NCI-H1417 (cell line): ENCODE data around the gene NDUFAF5.

Source experiments
- DNase-seq, 3 experiments: peaks; one replicate each; lab custom pipeline; 2025; lab: John Stamatoyannopoulos, UW

NDUFAF5 gene

DNA sequence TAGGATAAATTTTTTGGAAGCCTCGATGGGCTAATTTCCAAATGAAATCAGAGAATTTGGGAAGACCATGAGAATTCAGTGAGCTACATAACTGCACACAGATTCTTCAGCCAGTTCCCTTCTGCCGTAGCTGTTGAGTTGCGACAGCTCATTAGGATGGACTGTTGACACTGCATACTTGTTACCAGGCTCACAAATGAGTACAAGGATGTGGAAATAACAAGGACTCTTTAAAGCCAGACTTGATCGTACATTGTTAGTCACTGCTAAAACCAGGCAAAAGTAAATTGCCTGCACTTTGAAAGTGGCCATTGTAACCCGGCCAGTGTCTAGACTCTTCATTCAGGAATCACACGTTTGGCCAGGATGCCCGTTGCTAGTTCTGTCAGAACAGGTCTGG is 37.0 kb downstream of the NDUFAF5 start:
- peak in 1 of 3 experiments; percentile 14 for DNase-seq

DNA sequence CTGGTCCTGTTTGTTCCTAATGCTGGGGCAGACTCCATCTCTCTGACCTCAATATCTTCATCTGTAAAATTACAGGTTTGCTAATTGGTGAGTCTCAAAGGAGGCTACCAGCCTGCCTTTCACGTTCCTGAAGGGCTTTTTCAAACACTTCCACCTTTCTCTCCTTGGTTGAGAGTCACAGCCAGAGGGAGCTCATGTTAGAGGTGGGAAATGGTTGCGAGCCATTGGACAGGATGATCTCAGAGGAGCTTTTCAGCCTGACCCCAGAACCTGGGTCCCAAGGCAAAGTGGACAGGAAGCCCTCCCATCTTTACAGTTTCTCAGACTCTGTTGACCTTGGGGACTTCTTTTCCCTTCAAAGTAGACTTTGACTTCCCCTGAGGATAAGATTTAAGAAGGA is 37.6 kb downstream of the NDUFAF5 start:
- no peak for DNase-seq

DNA sequence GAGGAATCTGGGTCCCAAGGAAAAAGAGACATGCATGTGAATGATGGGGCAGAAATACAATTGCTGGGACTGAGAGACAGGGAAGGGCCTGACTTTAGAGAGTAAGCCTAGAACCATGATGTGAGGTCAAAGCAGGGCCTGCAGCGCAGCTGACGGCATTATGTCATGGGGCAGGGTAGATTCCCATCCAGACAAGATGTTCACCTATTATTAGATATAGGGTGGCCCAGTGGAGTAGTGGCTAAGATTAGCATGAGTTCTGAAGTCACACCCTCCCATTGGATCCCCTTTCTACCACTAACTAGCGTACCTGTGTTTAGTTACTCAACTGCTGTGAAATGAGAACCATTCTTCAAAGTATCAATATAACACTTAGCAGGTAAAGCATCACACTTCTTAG is 39.6 kb downstream of the NDUFAF5 start:
- DNase-seq, result no peak

DNA sequence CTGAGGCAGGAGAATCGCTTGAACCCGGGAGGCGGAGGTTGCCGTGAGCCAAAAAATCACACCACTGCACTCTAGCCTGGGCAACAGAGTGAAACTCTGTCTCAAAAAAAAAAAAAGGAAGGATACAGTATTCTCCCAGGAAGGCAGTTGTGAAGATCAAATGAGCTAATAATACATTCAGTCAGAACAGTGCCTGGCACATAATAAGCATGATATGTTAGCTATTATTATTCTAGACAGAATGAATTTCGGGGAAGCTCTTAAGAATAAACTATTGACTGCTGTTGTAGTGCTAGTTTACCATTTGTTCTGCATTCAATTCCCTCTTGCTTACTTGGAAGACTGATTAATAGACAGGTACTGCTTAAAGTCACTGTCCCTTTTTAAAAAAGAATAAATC is 40.6 kb downstream of the NDUFAF5 start:
- no peak for DNase-seq

DNA sequence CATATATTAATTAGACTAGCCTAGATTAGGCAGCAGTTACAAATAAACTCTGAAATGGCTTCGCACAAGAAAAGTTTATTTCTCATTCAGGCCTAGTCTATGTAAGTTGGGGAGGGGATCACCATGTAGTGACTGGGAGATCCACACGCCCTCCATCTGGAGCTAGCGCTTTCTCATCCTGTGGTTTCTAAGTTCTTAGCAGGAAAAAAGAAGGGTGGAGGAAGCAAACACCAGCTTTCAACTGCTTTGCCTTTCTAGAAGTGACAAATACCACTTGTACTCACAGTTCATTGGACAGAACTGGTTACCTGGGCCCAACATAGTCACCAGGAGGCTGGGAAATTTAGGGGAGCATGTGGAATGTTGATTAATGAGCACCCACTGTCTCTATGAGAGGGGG is 46.6 kb downstream of the NDUFAF5 start:
- no peak for DNase-seq

DNA sequence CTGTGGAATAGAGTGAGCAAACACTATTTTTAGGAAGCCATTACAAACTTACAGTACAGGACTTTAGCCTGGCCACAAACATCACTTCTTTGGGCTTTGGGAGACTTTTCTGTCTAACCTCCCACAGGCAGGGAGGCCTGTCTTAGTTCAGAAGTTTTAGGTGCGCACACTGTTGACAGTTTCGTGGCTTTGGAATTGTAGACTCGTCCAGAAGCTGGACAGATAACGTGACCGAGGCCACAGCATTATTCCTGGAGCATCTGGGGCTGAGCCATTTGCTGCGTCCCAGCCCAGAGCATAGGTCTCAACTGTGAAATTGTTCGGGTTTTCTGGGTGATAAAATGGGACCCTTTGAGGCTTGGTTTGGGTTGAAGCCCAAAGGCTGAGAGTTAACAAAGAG is 53.8 kb downstream of the NDUFAF5 start:
- no peak for DNase-seq

DNA sequence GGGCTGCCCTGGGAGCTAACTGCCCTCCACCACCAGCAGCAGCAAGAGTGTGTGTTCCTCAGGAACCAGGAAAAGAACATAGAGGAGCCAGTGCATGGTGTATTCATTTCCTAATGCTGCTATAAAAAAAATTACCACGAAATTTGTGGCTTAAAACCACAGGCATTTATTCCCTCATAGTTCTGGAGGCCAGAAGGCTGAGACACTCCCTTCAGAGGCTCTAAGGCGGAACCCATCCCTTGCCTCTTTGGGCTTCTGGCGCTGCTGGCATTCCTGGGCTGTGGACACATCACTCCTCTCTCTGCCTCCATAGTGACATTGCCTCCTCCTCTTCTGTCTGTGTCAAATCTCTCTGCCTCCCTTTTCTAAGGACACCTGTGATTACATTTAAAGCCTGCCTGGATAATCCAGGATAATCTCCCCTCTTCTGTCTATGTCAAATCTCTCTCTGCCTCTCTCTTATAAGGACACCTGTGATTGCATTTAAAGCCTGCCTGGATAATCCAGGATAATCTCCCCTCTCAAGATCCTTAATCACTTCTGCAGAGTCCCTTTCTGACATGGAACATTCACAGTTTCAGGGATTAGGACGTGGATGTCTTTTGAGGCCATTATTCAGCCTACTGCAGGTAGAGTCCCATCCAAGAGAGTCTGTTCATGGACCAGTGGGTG is 54.7 kb downstream of the NDUFAF5 start:
- DNase-seq, result no peak

DNA sequence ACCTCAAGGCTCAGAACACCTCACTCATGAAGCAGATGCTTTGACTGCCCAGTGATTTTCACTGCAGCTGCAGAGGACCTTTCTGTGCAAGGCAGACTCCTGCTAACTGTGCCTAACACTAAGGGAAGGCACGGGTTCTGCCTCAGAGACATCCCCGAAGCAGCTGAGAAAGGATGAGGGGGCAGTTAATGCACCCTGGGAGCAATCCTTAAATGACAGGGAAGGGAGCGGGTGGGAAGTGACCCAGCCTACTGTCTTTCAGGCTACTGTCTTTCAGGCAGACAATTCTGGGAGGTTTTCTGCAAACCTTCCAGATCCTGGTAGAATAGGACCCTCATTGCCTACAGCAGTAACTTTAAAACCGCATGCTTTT is 55.3 kb downstream of the NDUFAF5 start:
- DNase-seq, result no peak

DNA sequence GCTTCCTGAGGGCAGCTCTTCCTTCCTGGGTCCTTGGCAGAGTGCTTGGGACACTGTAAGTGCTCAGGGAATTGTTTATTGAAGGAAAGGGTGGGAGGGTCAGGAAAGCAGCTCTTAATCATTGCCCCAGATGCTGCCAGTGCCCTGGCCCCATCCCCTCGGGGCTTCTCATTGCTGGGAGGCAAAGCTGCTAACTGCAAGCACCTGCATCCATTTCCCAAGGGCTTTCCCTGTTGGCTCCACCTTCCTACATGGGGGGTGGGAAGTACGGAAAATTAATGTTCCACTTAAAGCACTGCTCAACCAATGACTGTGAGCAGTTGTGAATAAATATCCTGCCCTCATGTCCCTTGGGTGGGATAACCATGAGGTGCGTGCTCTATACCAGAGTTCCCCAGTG is 56.4 kb downstream of the NDUFAF5 start:
- peak in 1 of 3 experiments; percentile 15 for DNase-seq

DNA sequence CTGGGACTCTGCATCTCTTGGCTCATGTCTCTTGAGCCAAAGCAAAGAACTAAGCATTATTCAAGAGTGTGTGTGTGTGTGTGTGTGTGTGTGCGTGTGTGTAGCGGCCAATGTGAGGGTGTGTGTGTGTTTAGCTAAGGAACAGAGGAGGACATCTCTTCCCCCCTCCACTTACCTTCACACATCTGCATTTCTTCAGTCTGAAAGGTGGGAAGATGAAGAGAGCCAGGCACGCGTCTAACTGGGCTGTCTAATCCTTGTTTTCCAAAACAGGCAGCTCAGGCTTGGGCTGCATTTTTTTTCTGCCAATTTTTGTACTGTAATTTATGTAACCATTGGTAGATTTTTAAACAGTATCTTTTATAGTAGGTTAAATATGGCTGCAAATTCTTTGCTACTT is 59.5 kb downstream of the NDUFAF5 start:
- DNase-seq, result no peak

DNA sequence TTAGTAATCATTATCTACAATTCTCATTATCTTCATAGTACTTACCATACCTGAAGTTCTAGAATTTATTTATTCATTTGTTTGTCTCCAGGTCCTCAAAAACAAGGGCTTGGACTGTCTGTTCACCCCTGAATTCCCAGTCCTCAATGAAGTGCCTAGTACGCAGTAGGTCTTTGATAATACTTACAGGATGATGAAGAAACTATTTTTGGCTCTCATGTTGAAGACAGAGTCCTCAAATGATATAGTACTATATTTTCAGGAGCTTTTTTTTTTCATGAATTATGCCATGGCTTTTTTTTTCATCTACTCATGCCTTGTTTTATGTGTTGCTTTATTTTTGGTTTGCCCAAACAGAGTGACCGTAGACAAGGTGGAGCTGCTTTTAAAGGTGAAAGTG is 66.5 kb downstream of the NDUFAF5 start:
- DNase-seq, result no peak

DNA sequence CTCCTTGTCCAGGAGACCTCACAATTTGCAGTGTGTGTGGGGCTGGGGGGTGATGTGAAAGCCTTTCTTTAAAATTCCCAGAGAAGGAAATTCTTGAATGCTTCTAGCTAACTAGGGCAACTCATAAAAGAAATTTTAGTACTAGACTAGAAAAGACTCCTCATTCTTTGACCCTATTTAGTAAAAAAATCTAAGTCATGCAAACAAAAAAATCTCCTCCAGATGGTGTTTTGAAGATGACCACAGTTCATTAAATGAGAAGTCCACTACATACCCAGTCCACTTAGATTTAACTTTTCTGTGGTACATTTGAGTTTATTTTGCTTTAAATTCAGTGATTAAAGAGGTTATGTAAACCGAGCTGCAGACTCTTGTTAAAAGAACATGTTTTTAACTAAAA is 67.5 kb downstream of the NDUFAF5 start:
- no peak for DNase-seq

DNA sequence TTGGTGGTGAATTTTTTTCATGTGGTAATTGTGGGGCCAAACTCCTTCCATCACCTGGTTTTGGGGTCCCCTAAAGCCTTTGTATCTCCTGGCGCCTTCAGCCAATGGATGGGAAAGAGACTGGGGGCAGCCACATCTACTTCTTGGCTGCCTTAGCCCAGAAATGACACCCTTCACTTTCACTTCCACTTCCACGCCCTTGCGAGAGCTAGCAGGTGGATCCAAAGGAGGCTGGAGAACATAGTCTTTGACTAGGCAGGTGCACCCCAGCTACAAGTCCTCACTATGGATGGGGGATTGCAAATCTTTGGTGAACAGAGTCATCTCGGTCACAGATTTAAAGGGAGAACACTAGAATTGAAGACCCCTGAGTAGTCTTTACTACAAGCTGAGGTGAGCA is 70.8 kb downstream of the NDUFAF5 start:
- DNase-seq, result no peak

DNA sequence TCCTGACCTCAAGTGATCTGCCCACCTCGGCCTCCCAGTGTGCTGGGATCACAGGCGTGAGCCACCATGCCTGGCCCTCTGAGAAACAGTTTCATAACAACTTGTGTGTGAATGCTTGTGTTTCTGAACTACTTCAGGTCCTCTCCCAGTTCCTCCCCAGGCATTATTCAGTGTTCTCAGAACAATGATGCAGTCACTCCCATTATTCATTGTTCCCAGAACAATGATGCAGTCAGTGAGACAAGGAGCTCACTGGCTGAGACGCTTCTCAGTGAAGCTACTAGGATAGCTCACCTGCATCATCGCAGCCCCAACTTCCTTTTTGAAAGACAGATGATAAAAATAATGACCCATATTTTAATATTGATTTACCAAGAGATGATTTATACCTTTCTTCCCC is 71.5 kb downstream of the NDUFAF5 start:
- peak in 1 of 3 experiments; percentile 22 for DNase-seq

DNA sequence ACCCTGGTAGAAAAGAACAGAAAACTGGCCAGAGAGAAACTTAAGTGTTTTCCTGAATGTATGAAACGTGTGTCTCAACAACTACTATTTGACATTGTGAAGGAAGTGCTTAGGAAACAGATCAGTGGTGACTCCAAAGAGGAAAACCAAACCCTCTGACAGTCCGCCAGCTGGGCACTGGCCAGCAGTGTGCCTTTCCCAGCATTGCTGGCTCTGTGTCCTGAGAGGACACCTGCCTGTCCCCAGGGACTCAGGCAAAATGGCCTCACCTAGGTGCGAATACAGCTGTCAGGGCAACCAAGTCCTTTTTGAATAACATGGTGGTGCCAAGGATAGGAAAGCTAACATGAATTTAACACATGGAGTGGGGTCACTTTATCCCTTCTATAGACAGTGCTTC is 72.5 kb downstream of the NDUFAF5 start:
- DNase-seq, result peak in 2 of 3 experiments; percentile 0 to 42

DNA sequence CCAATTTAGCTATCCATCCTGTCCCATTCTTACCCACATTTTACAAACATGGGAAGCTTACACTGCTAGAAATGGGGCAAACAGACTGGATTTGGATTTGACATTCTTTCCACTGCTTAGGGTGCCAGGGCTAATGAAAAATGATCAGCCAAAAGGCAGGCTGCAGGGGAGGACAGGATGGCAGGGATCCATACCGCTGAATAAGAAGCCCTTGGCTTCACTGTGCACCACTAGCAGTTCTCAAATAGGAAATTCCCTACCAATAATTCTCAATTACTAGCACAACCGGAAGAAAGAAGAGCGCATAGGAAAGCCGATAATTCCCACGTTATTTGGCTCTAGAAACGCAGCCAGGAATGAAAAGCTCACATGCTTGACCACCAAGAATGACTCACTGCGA is 73.1 kb downstream of the NDUFAF5 start:
- DNase-seq, result no peak

DNA sequence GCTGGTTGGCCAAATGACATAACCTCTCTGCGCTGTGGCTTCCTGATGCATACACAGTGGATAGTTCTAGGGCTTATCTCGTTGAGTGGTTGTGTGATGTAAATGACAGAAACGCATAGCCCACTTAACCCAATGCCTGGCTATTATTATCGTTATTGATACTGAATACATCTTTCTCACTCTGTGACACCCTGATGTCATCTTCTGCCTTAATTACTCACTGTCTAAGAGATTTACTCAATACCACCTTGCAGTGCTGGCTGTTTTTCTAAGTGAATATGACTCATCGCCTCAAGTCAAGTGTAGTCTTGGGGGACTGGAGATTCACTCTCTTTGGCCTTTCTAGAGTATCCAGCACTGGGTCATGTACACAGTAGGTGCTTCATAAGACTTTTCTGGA is 73.6 kb downstream of the NDUFAF5 start:
- DNase-seq, result no peak

DNA sequence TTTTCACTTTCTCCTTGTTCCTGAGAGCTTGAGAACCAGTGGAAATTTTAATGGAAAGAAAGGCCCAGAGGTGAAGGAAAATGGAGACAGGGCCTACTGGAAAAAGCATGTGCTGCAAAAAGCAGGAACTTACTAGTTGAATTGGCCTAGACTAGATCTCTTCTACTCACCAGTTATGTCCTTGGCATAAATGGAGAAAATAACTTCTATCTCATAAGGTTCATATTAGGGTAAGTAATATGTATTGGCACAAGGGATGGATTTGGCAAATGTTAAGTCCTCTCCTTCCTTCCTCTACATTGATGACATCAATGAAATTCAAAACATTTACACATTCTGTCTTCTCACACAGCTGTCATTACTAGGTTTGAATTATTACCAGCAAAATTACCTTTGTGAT is 74.0 kb downstream of the NDUFAF5 start:
- no peak for DNase-seq

DNA sequence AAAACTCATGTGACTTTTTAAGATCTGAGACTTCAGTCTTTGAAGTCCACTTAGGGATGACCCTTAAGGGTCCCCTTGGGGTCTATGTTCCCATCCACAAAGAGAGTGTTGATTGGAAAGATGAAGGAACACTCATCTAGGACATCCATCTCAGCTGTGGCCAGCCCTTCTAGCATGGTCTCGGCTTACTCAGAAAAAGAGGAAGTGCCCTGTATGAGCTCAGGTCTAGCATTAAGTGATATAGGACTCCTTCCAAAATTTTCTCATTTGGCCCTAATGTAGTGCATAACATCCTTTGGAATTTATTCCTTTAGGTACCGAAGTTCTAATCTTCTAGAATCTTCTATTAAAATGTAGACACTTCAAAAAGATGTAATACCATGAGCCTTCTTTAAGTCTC is 77.4 kb downstream of the NDUFAF5 start:
- no peak for DNase-seq

DNA sequence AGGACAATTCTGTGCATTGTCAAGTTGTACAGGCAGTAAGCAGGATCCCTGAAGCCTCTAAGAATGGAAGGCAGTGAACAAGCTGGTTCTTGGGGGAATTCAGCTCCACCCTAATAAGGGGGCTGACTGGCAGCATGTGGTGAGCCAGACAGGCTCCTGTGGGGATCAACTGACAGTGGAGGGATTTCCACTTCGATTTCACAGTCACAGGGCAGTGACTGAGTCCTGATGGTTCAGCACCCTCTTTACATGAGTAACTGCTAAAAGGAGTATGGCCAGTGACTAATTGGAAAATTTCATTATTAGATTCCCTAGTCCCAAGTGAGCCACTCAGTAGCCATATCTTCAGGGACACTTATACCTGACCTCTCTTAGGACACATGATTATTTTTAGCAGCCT is 78.4 kb downstream of the NDUFAF5 start:
- DNase-seq, result no peak

DNA sequence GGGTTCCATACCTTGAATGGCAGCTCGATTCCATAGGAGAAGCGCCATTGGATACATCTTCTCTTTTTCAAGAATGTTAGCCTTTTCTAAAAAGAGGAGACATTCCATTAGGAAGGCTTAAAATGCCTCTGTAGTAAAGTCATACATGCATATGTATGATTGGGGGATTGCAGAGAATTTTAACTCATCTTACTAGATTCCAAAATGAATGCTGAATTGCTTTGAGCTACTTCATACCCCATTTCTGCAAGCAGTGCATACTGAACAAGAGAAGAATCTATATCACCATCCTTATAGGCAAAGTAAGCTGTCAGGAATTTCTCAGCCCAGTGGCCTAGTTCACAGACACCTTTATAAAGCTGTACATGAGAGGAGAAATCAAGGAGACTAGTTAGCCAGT is 80.3 kb downstream of the NDUFAF5 start:
- no peak for DNase-seq

DNA sequence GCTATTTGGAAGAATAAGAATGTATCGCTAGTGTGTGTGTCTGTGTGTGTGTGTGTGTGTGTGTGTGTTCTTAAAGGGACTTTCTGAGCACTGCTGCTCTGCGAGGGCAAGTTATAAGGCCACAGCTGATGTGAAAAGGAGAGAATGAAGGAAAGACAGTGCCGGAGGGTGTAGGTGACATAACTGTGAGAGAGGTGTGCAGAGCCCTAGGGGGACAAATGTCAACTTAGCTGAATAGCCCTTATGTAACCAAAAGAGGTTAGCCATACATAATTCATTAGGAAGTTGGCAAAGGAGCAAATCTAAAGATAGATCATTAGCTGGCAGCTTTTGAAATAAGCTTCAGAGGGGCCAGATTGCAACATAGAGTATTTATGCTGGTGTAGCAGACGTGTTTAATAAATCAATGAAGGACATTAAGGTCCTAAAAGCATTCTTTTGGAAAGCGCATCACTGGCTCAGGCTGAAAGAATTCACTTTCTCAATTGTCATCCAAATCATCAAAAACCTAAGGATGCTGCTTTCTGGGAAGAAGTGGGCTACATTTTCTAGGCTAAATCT is 81.0 kb downstream of the NDUFAF5 start:
- DNase-seq, result peak in 2 of 3 experiments; percentile 33 to 58

DNA sequence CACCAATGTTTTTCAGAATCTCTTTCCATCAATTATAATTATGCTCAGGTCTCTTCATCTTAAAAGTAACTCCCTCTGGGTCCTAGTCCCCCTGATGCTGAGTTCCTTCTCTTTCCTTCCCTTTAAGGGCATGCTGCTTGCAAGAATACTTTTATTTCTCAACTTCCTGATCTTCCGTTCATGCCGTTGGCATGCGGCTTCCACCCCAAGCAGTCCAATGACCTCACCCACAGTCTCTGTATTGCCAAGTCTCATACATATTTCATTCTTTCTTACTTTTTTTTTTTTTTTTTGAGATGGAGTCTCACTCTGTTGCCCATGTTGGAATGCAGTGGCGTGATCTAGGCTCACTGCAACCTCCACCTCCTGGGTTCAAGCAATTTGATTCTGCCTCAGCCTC is 83.5 kb downstream of the NDUFAF5 start:
- no peak for DNase-seq

DNA sequence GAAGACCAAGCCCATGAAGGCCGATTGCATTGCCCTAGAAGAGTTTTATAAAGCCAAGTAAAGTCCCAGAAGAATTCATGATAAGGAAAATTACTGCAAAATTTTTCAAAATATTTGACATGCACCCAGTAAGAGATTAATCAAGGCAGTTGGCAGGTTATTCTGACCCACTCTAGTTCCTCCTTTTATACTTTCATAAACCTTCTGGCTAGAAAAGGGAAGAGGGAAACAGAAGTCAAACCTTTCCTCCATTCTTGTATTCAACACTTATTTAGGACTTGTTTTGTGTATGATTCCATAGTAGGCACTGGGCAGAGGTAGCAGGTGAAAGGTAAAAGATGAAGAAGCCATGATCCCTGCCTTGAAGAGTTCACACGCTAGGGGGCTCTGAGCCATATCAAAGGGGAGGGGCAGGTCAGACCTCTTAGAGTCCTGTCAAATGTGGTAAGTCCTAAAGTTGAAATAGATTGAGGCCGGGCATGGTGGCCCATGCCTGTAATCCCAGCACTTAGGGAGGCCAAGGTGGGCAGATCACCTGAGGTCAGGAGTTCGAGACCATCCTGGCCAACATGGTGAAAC is 85.4 kb downstream of the NDUFAF5 start:
- no peak for DNase-seq
